Measurements from ENCODE around the gene SGK2.

SGK2 gene

GRCh38 chr20:43536817-43537440 is 21.9 kb upstream of the SGK2 start:
- DNase-seq, result no peak

- peak; percentile 6 for DNase-seq
These were observed 20.6 kb upstream of the SGK2 start for GRCh38 chr20:43537921-43538877.

- DNase-seq, result no peak
These were observed 19.7 kb upstream of the SGK2 start for GRCh38 chr20:43538878-43539700.

DNA sequence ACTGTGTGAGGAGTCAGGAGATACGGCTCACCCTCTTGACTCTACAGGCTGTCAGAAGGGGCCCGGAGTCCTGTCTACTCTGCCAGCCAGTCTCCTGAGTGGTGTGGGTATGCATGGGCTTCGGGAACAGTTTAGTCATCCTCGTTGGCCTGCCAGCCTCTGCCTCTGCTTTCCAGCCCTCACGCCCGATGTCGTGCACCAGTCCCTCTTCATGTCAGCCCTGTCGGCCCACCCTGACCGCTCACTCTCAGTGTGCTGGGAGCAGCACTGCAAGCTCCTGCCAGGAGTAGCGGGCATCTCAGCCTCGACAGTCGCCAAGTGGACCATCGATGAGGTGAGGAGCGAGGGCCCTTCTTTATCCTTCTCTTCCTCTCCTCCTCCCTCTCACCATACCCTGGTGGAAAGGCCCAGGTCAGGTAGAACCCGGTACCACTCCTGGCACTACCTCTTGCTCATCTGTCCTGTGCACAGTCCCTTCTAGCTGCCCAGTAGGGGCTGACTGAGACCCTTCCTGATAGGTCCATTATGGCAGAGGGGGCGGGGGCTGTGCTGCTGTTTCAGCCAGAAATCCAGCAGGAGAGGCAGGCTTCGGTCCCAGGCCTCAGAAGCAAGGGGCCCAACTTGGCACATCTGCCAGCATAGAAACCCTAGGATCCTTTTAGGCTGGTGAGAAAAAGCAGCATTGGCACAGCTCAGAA is 18.7 kb upstream of the SGK2 start:
- no peak for DNase-seq

GRCh38 chr20:43540673-43541060 is 18.2 kb upstream of the SGK2 start:
- no peak for DNase-seq

GRCh38 chr20:43541214-43541613 is 17.6 kb upstream of the SGK2 start:
- no peak for DNase-seq

DNA sequence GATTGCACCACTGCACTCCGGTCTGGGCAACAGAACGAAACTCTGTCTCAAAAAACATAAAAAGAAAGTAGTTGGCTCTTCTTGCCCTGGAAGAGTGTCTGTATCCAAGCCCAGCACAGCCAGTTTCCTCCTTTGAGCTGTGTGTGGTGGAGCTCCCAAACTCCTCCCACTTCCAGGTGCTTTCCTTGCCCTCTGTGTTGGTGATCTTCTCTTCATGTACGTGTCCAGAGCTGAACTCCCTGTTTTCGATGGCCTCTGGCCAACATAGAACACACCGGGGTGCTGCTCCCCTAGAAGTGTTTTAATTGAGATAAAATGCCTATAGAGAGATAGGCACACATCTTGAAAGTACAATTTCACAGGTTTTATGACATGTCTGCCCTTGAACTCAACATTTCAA is 16.7 kb upstream of the SGK2 start:
- DNase-seq, result no peak

GRCh38 chr20:43542674-43543073 is 16.2 kb upstream of the SGK2 start:
- DNase-seq, result no peak

DNA sequence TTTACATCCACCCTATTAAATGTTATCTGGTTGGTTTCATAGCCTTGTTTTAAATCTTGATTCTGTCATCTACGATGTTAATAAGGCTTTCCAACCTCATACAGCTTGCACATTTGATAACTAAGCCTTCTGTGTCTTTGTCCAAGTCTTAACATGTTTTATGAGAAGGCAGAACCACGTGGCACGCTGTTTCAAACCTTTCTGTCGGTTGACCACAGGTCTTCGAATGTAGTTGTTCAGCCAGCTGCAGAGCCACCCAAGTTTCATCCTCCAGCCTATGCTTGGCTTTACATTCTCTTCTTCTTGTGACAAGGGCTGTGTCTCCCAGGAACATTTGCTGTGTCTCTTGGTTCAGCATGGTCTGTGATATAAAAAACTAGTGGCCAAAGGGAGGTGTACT is 15.7 kb upstream of the SGK2 start:
- DNase-seq, result no peak

DNA sequence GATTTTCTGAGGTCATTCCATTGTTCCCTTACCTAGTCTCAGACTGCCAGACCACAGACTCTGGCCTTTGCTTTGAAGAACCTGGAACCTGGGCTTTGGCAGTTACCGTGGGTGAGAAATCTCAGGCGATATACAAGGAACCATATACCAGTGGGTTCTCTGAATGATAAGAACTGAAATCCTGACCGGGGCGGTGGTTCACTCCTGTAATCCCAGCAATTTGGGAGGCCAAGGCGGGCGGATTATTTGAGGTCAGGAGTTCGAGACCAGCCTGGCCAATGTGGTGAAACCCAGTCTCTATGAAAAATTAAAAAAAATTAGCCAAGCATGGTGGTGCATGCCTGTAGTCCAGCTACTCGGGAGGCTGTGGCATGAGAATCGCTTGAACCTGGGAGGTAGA is 14.3 kb upstream of the SGK2 start:
- DNase-seq, result no peak

DNA sequence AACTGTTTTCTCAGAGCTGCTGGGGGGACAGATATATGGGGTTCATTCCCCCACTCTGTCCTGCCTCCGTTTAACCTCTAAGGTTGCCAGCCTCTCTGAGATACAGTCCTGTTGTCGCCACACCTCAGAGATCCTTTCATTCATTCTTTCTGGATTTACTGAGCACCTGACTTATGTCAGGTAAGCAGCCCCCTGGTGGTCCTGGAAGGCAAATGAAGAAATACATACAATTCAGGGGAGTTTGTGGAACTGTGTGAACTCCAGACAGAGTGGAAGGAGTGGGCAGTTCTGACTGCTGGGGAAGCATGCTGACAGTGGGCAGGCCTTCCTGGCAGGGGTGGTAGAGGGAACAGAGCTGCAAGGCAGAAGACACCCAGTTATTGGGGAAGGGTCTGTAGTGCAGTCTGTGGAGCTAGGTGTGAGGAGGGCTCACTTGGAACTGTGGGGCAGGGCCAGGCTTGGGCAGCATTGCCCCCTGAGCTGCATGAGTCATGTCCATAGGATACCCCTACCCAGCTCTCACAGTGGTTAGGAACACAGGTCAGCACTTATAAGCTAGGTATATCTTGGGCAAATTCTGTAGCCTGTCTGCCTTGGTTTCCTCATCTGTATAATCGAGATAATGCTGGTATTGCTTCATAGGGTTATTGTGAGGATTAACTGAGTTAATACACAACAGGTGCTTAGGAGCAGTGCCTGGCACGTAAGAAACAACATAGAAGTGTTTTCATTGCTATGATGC is 12.8 kb upstream of the SGK2 start:
- DNase-seq, result no peak

GRCh38 chr20:43548273-43548880 is 10.4 kb upstream of the SGK2 start:
- no peak for DNase-seq

DNA sequence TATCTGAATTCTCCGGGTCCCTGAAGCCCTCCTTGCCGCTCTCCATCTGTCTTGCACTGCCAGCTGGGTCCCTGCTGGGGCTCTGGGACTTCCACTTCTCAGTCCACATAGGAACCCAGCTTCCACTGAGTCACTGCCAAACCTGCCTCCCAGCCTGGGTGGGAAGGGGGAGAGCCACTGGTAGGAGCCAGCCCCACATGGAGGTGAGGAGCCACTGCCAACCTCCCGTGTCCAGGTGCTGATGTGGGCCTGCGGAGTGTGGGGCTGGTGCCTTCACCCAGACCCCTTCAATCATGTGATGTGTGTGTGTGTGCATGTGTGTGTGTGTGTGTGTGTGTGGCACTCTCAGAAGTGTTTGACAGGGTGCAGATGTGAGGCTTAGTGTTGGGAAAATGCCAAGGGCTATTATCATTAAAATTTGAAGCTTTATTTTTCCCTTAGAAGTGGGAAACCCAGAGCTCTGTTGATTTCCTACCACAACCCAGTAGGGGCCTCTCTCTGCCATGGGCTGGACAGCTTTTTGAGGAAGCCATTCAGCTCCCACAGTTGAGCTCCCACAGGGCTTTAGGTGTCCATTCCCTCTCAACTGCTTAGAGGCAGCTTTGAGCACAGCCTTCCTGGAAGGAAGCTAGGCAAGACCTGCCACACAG is 9.3 kb upstream of the SGK2 start:
- DNase-seq, result no peak

DNA sequence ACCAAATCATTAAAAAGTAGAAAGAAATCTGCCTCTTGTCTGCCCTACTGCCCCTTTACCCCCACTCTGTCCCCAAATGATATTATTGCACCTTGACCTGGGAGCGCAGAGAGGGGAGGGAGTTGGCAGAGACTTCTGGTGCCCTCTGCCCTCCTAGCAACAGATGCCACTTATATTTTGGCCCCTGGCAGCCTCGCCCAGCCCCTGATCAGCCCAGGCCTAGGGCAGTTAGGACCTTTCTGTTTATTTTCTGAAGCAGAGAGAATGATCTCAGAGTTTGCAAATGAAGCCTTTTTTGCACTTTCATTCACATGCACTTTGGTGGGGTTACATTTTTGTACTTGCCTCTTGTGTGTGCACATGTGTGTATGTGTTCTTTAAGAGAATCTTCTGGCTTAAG is 8.4 kb upstream of the SGK2 start:
- DNase-seq, result no peak

DNA sequence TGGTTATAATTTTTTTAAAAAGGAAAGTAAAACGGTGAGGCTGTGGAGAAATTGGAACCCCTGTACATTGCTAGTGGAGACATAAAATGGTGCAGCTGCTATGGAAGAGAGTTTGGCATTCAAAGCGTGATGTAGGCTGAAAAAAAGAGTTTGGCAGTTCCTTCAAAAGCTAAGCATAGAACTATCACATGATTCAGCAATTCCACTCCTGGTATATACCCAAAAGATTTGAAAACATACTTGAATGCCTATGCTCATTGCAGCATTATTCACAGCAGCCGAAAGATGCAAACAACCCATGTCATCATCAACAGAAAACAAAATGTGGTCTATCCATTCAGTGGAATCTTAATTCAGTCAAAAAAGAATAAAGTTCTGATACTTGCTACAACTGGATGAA is 4.5 kb upstream of the SGK2 start:
- DNase-seq, result no peak

GRCh38 chr20:43559147-43559987 is 540 bp downstream of the SGK2 start:
- DNase-seq, result no peak

- no peak for DNase-seq
These were observed 2.1 kb downstream of the SGK2 start for GRCh38 chr20:43560974-43561373.

- DNase-seq, result no peak
These were observed 4.6 kb downstream of the SGK2 start for GRCh38 chr20:43563429-43563828.

DNA sequence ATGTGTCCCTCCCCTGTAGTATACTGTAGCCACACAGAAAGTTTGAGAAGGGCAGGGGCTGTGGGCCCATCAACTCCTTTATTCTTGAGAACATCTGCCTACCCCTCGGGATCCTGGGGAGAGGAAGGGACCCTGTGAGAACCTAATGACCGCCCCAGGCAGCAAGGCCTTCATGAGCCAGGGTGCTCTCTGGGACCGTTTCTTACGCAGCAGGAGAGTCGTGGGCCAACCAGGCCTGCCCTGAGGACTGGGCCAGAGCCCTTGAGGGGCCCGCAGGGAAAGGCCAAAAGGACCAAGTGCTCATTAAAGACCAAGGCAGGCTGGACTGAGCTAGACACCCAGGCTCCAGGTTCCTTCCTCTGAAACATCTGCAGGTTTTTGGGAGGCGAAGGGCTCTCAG is 5.2 kb downstream of the SGK2 start:
- DNase-seq, result no peak

GRCh38 chr20:43564455-43564854 is 5.6 kb downstream of the SGK2 start:
- DNase-seq, result no peak

Measured in DMS153 (cell line).